Keratinocyte (primary cell): Measurements from ENCODE around the gene SEC31A.

Experiments
- EZH2 ChIP-seq: IDR thresholded peaks from one replicate; pipeline ENCODE4 v1.6.1; 2012; ENCODE audit warnings: inconsistent platforms, mild to moderate bottlenecking, low read length, moderate library complexity
- TF ChIP-seq, protein P1 (sequence below), 3 experiments: IDR thresholded peaks in 1 of 3; conservative IDR thresholded peaks in 1 of 3; optimal IDR thresholded peaks in 1 of 3; 2 replicates in 2 of 3; 3 replicates in 1 of 3; pipeline versions ENCODE3 to v1.5.1; 2011; ENCODE audit warnings: low read length in 3 of 3, mild to moderate bottlenecking in 3 of 3, moderate library complexity in 2 of 3, control low read depth in 1 of 3, inconsistent platforms in 1 of 3; ENCODE audit not compliant: insufficient read depth in 2 of 3; ENCODE audit errors: extremely low read depth in 1 of 3

DNA sequence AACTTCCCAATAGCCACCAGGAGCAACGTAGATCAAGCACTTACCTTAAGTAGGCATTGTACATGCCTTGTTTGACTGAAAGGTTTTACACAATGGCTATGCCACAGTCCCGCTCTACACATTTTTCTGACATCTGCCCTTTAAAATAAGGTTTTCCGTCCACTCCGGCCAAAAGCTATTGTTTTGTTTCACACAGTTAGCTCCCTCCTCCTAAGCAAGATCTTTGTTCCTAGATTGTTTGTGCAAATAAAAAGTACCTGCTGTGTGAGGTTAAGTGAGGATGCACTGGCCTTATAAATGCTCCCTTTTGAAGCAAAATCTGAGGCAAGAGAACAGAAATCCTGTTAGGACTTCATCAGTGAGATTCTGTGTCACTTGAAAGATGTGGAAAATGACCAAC, 104.1 kb downstream of the SEC31A start:
- TF ChIP-seq, protein P1, sequence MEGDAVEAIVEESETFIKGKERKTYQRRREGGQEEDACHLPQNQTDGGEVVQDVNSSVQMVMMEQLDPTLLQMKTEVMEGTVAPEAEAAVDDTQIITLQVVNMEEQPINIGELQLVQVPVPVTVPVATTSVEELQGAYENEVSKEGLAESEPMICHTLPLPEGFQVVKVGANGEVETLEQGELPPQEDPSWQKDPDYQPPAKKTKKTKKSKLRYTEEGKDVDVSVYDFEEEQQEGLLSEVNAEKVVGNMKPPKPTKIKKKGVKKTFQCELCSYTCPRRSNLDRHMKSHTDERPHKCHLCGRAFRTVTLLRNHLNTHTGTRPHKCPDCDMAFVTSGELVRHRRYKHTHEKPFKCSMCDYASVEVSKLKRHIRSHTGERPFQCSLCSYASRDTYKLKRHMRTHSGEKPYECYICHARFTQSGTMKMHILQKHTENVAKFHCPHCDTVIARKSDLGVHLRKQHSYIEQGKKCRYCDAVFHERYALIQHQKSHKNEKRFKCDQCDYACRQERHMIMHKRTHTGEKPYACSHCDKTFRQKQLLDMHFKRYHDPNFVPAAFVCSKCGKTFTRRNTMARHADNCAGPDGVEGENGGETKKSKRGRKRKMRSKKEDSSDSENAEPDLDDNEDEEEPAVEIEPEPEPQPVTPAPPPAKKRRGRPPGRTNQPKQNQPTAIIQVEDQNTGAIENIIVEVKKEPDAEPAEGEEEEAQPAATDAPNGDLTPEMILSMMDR (optimal IDR thresholded peaks at IDR 0.05 in 1 of 3, IDR thresholded peaks at IDR 0.05 in 1 of 3, conservative IDR thresholded peaks at IDR 0.05 in 1 of 3; ENCODE audit: extremely low read depth in 1 of 3, insufficient read depth in 2 of 3, low read length in 3 of 3) = no peak
- TF ChIP-seq EZH2 = no peak
